Epithelial cell of proximal tubule (primary cell): ENCODE results near the gene HOXA1. TPM values are rescaled to one million over a fixed set of nuclear protein-coding genes. Genes with fewer than 3 reads are reported as not detected.

Experiments used
- DNase-seq: peaks from one replicate; pipeline ENCODE4 v3.0.0-alpha.2; 2011; ENCODE audit warnings: low read depth
- H3K4me3 ChIP-seq: 2 replicates; pipeline ENCODE4 v1.5.1; 2011; ENCODE audit warnings: low read depth, mild to moderate bottlenecking, low read length
- CTCF ChIP-seq: conservative IDR thresholded peaks from 2 replicates; pipeline ENCODE4 v1.5.1; 2012; ENCODE audit warnings: low read depth, mild to moderate bottlenecking, low read length
- total RNA-seq: library from RNA; depleted of rRNA; stranded (reverse); fragments of >200 nt; gene quantifications from 2 replicates; pipeline ENCODE4 v1.2.3, GENCODE V29; 2015

Gene HOXA1
- total RNA-seq, 1 donor from 2014 or later = 7.1 TPM

DNA sequence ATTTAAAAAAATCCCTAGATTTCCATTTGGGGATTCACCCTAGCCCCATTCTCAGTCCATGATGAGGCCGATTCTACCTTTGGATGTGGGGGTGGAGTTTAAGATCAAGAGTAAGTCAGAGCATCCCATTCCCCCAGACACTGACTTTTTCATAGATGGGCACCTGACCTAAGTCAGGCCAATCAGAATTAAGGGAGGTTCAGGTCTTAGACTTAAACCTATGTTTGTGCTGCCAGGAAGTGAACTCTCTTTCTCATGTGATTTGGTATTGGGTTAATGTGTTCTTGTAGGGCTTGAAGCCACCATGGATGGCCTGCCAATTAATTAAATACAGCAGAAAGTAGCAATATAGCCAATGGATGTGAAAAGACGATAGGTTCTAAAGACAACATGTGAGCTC is 30.1 kb downstream of the HOXA1 start:
- DNase-seq = no peak
- TF ChIP-seq CTCF = no peak
- H3K4me3 ChIP-seq = no peak overlapping the region

DNA sequence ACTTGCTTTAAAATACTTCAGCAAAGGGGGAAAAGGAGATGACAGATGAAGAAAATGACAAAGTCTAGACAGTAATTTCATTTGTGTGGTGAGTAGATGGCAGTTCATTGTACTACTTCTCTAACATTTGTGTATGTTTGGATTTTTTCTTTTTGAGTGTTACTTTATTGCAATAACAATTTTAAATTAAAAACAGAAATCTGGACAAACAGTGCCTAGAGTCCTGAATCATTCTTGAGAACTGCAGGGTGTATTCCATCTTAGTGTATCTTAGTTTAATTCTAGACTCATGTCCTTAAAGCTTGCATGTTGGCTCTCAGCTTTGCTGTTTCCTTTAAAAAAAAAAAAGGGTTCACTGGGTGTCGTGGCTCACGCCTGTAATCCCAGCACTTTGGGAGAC is 31.1 kb downstream of the HOXA1 start:
- no peak for TF ChIP-seq CTCF
- H3K4me3 ChIP-seq = no peak overlapping the region
- no peak for DNase-seq

GRCh38 chr7:27064159-27064558 is 31.6 kb downstream of the HOXA1 start:
- no peak overlapping the region for H3K4me3 ChIP-seq
- no peak for DNase-seq
- no peak for TF ChIP-seq CTCF

GRCh38 chr7:27062946-27063345 is 32.9 kb downstream of the HOXA1 start:
- no peak for DNase-seq
- no peak for TF ChIP-seq CTCF
- no peak overlapping the region for H3K4me3 ChIP-seq

GRCh38 chr7:27053153-27053552 is 42.6 kb downstream of the HOXA1 start:
- TF ChIP-seq CTCF = no peak
- H3K4me3 ChIP-seq = no peak overlapping the region
- DNase-seq = no peak

DNA sequence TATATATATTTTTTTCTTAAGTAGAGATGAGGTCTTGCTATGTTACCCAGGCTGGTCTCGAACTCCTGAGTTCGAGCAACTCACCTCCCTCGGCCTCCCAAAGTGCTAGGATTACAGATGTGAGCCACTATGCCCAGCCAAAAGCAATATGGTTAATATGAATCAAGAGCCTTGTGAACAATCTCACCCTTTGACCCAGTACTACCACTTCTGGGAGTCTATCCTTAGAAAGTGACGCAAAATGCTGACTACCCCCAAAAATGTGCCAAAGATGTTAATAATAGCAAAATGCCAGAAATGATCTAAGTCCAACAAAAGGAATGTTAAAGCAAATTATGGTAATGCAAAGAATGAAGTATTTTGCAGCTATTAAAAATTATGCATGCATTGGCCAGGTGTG is 44.3 kb downstream of the HOXA1 start:
- no peak overlapping the region for H3K4me3 ChIP-seq
- DNase-seq = no peak
- TF ChIP-seq CTCF = no peak

- DNase-seq = no peak
- H3K4me3 ChIP-seq = no peak overlapping the region
- no peak for TF ChIP-seq CTCF
Observed at GRCh38 chr7:27048438-27048837, 47.4 kb downstream of the HOXA1 start.
